BJ (cell line): Measurements from ENCODE around the gene RBP3. TPM values are rescaled to one million over a fixed set of nuclear protein-coding genes. Genes with fewer than 3 reads are reported as not detected.

ENCODE experiments used
- CTCF ChIA-PET: fragments of 350-600 bp; formaldehyde crosslinking; extraction: SDS; loops from one replicate; lab custom pipeline; 2021; ENCODE audit warnings: antibody characterized with exemption, inconsistent platforms; lab: Yijun Ruan, JAX
- POLR2A ChIA-PET: fragments of 300-600 bp; sonication (Branson Sonifier 250); formaldehyde crosslinking; extraction: SDS; loops from one replicate; lab custom pipeline; 2021; ENCODE audit warnings: antibody characterized with exemption; lab: Charles Lee
- DNase-seq: peaks from one replicate; pipeline ENCODE4 v3.0.0-alpha.2; 2011; ENCODE audit warnings: low read depth
- H3K27me3 ChIP-seq: 2 replicates; pipeline ENCODE4 v1.6.0; 2011; ENCODE audit warnings: low read length; ENCODE audit not compliant: control insufficient read depth, insufficient read depth
- H3K36me3 ChIP-seq: 2 replicates; pipeline ENCODE4 v1.5.1; 2011; ENCODE audit warnings: low read length; ENCODE audit not compliant: control insufficient read depth, insufficient read depth
- H3K4me3 ChIP-seq: 2 replicates; pipeline ENCODE4 v1.5.1; 2011; ENCODE audit warnings: low read depth, mild to moderate bottlenecking, control low read depth, low read length
- CTCF ChIP-seq: IDR thresholded peaks from 2 replicates; pipeline ENCODE4 v1.5.1; 2011; ENCODE audit warnings: low read depth, mild to moderate bottlenecking, control low read depth, inconsistent platforms, low read length, moderate library complexity; ENCODE audit not compliant: insufficient read depth
- polyA plus RNA-seq: library from polyadenylated mRNA; depleted of rRNA; stranded (reverse); fragments of >200 nt; gene quantifications from 2 replicates; pipeline ENCODE4 v1.2.3, GENCODE V29; 2011

The RBP3 gene
- polyA plus RNA-seq, 1 experiment: not detected

DNA sequence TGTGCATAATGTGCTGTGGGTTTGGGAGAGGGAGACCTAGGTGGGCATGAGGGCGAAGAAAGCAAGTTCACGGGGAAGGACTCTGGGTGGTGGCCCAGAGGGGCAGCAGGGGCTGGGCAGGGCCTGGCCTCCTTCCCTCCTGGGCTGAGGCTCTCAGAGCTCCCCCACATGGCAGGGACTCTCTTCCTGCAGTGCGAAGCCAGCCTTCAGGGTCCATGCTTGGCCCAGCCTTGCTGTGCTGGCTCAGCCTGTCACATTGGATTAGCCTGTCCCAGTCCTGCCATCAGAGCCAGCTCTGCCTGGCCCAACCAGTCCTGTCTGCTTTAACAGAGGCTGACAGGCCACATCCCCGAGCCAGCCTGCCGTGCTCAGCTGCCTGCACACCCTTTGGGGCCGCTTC is 56.3 kb downstream of the RBP3 start:
- no peaks in the 10 kb centered on the region for H3K36me3 ChIP-seq
- H3K27me3 ChIP-seq: no peaks in the 10 kb centered on the region
- no peak for DNase-seq
- ChIA-PET CTCF (no interaction called here), POLR2A (no interaction called here)
- H3K4me3 ChIP-seq: no peak overlapping the region
- no peak for TF ChIP-seq CTCF

DNA sequence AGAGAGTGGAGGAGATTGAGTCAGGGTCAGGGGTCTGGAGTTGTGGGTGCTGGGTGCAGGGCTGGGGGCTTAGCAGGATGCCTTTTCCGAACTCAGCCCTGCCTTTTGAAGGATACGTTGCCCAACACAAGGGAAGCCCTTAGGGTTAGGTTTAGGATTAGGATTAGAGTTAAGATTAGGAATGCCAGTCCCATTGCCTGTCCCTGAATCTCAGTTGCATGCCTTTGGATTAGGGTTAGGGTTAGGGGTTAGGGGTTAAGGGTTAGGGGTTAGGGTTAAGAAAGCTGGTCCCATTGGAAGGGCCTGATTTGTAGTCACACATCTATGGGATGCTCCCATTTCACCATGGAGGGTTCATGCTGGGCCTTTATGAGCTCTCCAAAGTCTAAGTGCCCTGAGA is 56.8 kb downstream of the RBP3 start:
- no peaks in the 10 kb centered on the region for H3K27me3 ChIP-seq
- TF ChIP-seq CTCF: no peak
- ChIA-PET CTCF (interaction anchor here (1.5 kb wide), 1 partner anchor 33 kb away, joined by 3 read pairs; no protein-coding TSS in a partner anchor), POLR2A (no interaction called here)
- DNase-seq: no peak
- H3K4me3 ChIP-seq: no peak overlapping the region
- no peaks in the 10 kb centered on the region for H3K36me3 ChIP-seq

DNA sequence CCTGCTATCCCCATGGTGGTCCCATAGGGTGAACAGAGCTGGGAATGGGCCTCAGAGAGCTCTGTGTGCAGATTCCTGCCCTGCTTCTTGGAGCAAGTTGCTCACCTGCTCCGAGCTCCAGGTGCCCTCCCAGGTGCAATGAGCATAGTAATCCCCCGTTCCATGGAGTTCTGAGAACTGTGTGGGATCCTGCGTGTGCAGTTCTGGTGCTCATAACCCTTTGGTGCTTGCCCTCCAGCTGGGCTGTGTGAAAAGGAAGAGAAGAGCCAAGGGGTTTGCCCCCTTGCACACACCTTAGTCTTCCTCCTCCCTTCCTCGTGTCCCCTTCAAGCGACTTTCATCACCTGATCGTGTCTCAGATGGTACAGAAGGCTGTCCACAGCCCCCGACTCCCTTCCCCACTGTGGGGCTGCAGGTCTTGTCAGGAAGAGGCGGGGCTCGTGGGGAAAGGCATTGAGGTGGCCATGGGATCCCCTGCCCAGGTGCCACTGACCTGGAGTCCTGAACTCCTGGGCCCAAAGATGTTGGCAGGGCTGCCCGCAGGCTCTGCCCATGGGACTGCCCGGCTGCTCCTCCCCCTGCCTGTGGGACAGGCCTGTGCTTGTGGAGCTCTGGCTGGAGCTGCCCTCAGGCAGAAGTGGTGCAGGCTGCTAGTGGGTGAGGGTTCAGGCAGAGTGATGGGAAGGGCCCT is 57.8 kb downstream of the RBP3 start:
- ChIA-PET POLR2A (no interaction called here), CTCF (interaction anchor here (1.5 kb wide), 1 partner anchor 32 kb away, joined by 3 read pairs; no protein-coding TSS in a partner anchor)
- TF ChIP-seq CTCF: no peak
- no peaks in the 10 kb centered on the region for H3K27me3 ChIP-seq
- H3K4me3 ChIP-seq: no peak overlapping the region
- no peak for DNase-seq
- no peaks in the 10 kb centered on the region for H3K36me3 ChIP-seq

DNA sequence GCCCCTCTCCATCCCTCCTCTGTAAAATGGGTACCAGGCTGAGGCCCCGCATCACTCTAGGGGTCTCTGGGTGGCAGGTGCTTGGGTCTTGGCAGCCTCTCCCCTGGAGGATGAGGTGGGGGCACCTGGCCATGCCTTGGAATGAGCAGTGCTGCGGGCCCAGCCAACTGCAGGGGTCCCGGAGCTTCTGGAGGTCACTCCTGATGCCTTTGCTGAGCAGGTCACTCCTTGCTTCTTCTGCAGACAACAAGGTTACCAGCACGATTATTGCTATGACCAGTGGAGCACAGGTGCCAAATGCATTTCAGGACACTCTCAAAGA is 58.3 kb downstream of the RBP3 start:
- CTCF ChIA-PET: interaction anchor here (1.5 kb wide), 1 partner anchor 32 kb away, joined by 3 read pairs; no protein-coding TSS in a partner anchor
- H3K27me3 ChIP-seq: no peaks in the 10 kb centered on the region
- POLR2A ChIA-PET: no interaction called here
- no peaks in the 10 kb centered on the region for H3K36me3 ChIP-seq
- DNase-seq: no peak
- no peak overlapping the region for H3K4me3 ChIP-seq
- TF ChIP-seq CTCF: no peak

GRCh38 chr10:47406870-47407691 is 58.9 kb downstream of the RBP3 start:
- TF ChIP-seq CTCF: no peak
- no peaks in the 10 kb centered on the region for H3K27me3 ChIP-seq
- ChIA-PET POLR2A (no interaction called here), CTCF (no interaction called here)
- DNase-seq: peak; percentile 66
- H3K4me3 ChIP-seq: no peak overlapping the region
- H3K36me3 ChIP-seq: no peaks in the 10 kb centered on the region
